D341Med (cell line): ENCODE data around the gene KRTAP10-7.
"Not testable (repeated sequence)": the region's sequence is repeated elsewhere in the genome, so short reads cannot be mapped to it uniquely, and the experiment has no call there.

Experiments used
- DNase-seq: peaks from one replicate; pipeline ENCODE4 v3.0.0; 2012; ENCODE audit warnings: low spot score

Gene KRTAP10-7

GRCh38 chr21:44590897-44591800 lies 9.2 kb upstream of the KRTAP10-7 start:
- DNase-seq: not testable (repeated sequence)

- DNase-seq: not testable (repeated sequence)
Observed at GRCh38 chr21:44591801-44592130, 8.6 kb upstream of the KRTAP10-7 start.

- DNase-seq: no peak
Observed at GRCh38 chr21:44592446-44593311, 7.7 kb upstream of the KRTAP10-7 start, which contains the start of gene KRTAP10-6. TSS of gene KRTAP10-6 (minus strand) at chr21:44592505. CDS start at chr21:44592484, 21 bp downstream.

GRCh38 chr21:44593598-44594405 lies 6.6 kb upstream of the KRTAP10-7 start:
- no peak for DNase-seq

GRCh38 chr21:44594406-44594916 lies 5.9 kb upstream of the KRTAP10-7 start:
- no peak for DNase-seq

GRCh38 chr21:44595524-44595923 lies 4.9 kb upstream of the KRTAP10-7 start:
- no peak for DNase-seq

- DNase-seq: no peak
Observed at GRCh38 chr21:44596068-44596725, 4.2 kb upstream of the KRTAP10-7 start.

GRCh38 chr21:44598061-44598460 lies 2.3 kb upstream of the KRTAP10-7 start:
- no peak for DNase-seq

GRCh38 chr21:44599264-44600029 lies 950 bp upstream of the KRTAP10-7 start:
- no peak for DNase-seq

GRCh38 chr21:44601091-44601490 lies 694 bp downstream of the KRTAP10-7 start:
- DNase-seq: not testable (repeated sequence)

GRCh38 chr21:44601596-44602462 lies 1.4 kb downstream of the KRTAP10-7 start:
- no peak for DNase-seq

GRCh38 chr21:44602463-44602850 lies 2.1 kb downstream of the KRTAP10-7 start:
- no peak for DNase-seq

GRCh38 chr21:44603109-44603875 lies 2.9 kb downstream of the KRTAP10-7 start:
- DNase-seq: no peak

GRCh38 chr21:44603911-44604310 lies 3.5 kb downstream of the KRTAP10-7 start:
- DNase-seq: no peak

GRCh38 chr21:44606495-44606894 lies 6.1 kb downstream of the KRTAP10-7 start:
- DNase-seq: no peak

GRCh38 chr21:44609193-44609592 lies 8.8 kb downstream of the KRTAP10-7 start:
- DNase-seq: no peak

- DNase-seq: not testable (repeated sequence)
Observed at GRCh38 chr21:44610157-44610843, 9.9 kb downstream of the KRTAP10-7 start.

GRCh38 chr21:44611551-44611950 lies 11.2 kb downstream of the KRTAP10-7 start:
- DNase-seq: no peak
